OCI-LY3 (cell line): Measurements from ENCODE around the gene PHLDA1.
"Not testable (repeated sequence)": the region's sequence is repeated elsewhere in the genome, so short reads cannot be mapped to it uniquely, and the experiment has no call there.

Experiments used
- H2AFZ ChIP-seq: fragments of 200-600, 300-600 bp; shearing (Covaris generic); 2 replicates; pipeline ENCODE4 v1.6.0; 2014; ENCODE audit warnings: antibody characterized with exemption, low read depth, low read length
- H3K27ac ChIP-seq: fragments of 200-600, 300-600 bp; sonication (generic); 2 replicates; pipeline ENCODE4 v1.5.1; 2014; ENCODE audit warnings: mild to moderate bottlenecking, low read length, moderate library complexity, mixed read lengths
- H3K27me3 ChIP-seq: fragments of 200-600, 300-600 bp; sonication (generic); 2 replicates; pipeline ENCODE4 v1.6.1; 2014; ENCODE audit warnings: low read depth, low read length, mixed read lengths
- H3K36me3 ChIP-seq: fragments of 200-600, 300-600 bp; sonication (generic); replicated peaks from 2 replicates; pipeline ENCODE3; 2014; ENCODE audit warnings: low read depth, low read length, mixed read lengths
- H3K4me1 ChIP-seq: fragments of 300-600, 200-600 bp; sonication (generic); 2 replicates; pipeline ENCODE4 v1.6.1; 2014; ENCODE audit warnings: low read length, mixed read lengths
- H3K4me2 ChIP-seq: fragments of 200-600, 300-600 bp; sonication (generic); 2 replicates; pipeline ENCODE4 v1.6.1; 2014; ENCODE audit warnings: low read length, mixed read lengths
- H3K4me3 ChIP-seq: fragments of 300-600, 200-600 bp; sonication (generic); 2 replicates; pipeline ENCODE4 v1.5.1; 2014; ENCODE audit warnings: antibody characterized with exemption, mild to moderate bottlenecking, low read length, moderate library complexity
- H3K79me2 ChIP-seq: fragments of 300-600, 200-600 bp; shearing (Covaris generic); 2 replicates; pipeline ENCODE4 v1.6.1; 2014; ENCODE audit warnings: mild to moderate bottlenecking, low read length, mixed read lengths
- H3K9ac ChIP-seq: fragments of 300-600, 200-600 bp; shearing (Covaris generic); 2 replicates; pipeline ENCODE4 v1.6.0; 2014; ENCODE audit warnings: mild to moderate bottlenecking, low read length, moderate library complexity
- H3K9me3 ChIP-seq: fragments of 200-600, 300-600 bp; shearing (Covaris generic); 2 replicates; pipeline ENCODE4 v1.6.1; 2014; ENCODE audit warnings: low read length, mixed read lengths; ENCODE audit not compliant: insufficient read depth
- H4K20me1 ChIP-seq: fragments of 200-600, 300-600 bp; sonication (generic); 2 replicates; pipeline ENCODE4 v1.6.1; 2016; ENCODE audit warnings: low read length, mixed read lengths; ENCODE audit not compliant: insufficient read depth
- CTCF ChIP-seq: fragments of 200-600, 300-600 bp; sonication (generic); IDR thresholded peaks from 2 replicates; pipeline ENCODE4 v1.5.1; 2014; ENCODE audit warnings: antibody characterized with exemption, low read length, low read depth
- EZH2phosphoT487 ChIP-seq: fragments of 200-600 bp; shearing (Covaris generic); IDR thresholded peaks from 2 replicates; pipeline ENCODE4 v1.6.1; 2018; ENCODE audit warnings: antibody characterized with exemption, mixed run types, low read depth

PHLDA1 gene

GRCh38 chr12:75995691-75996090 lies 35.9 kb downstream of the PHLDA1 start:
- Histone ChIP-seq H4K20me1 (no peaks in the 10 kb centered on the region), H3K36me3 (no peaks in the 10 kb centered on the region), H3K27ac (no peak overlapping the region), H3K4me3 (no peak overlapping the region), H3K4me1 (no peaks in the 10 kb centered on the region), H3K4me2 (no peak overlapping the region), H3K79me2 (no peaks in the 10 kb centered on the region), H3K9ac (no peak overlapping the region), H2AFZ (no peak overlapping the region), H3K9me3 (no peaks in the 10 kb centered on the region), H3K27me3 (no peaks in the 10 kb centered on the region)
- TF ChIP-seq EZH2phosphoT487 (no peak), CTCF (no peak)

GRCh38 chr12:75994069-75994740 lies 37.4 kb downstream of the PHLDA1 start:
- no peaks in the 10 kb centered on the region for H4K20me1 ChIP-seq
- H3K9me3 ChIP-seq = no peaks in the 10 kb centered on the region
- no peaks in the 10 kb centered on the region for H3K4me1 ChIP-seq
- H3K27me3 ChIP-seq = no peaks in the 10 kb centered on the region
- no peaks in the 10 kb centered on the region for H3K79me2 ChIP-seq
- H3K36me3 ChIP-seq = no peaks in the 10 kb centered on the region
- H3K9ac ChIP-seq = no peak overlapping the region
- H2AFZ ChIP-seq = no peak overlapping the region
- no peak for TF ChIP-seq CTCF
- no peak for TF ChIP-seq EZH2phosphoT487
- no peak overlapping the region for H3K27ac ChIP-seq
- H3K4me3 ChIP-seq = no peak overlapping the region
- H3K4me2 ChIP-seq = no peak overlapping the region

- TF ChIP-seq CTCF = no peak
- no peak for TF ChIP-seq EZH2phosphoT487
- H3K79me2 ChIP-seq = no peaks in the 10 kb centered on the region
- H4K20me1 ChIP-seq = no peaks in the 10 kb centered on the region
These were observed 39.8 kb downstream of the PHLDA1 start for GRCh38 chr12:75991753-75992152.

GRCh38 chr12:75990189-75990912 lies 41.2 kb downstream of the PHLDA1 start:
- TF ChIP-seq EZH2phosphoT487 (no peak), CTCF (no peak)
- Histone ChIP-seq H2AFZ (no peak overlapping the region), H4K20me1 (no peaks in the 10 kb centered on the region)

More at GRCh38 chr12:75991753-75992152, 39.8 kb downstream of the PHLDA1 start:
- H3K9ac ChIP-seq = no peak overlapping the region
- no peaks in the 10 kb centered on the region for H3K36me3 ChIP-seq
- H3K4me3 ChIP-seq = no peak overlapping the region
- no peak overlapping the region for H3K4me2 ChIP-seq
- no peak overlapping the region for H3K27ac ChIP-seq
- H3K9me3 ChIP-seq = no peaks in the 10 kb centered on the region
- H2AFZ ChIP-seq = no peak overlapping the region
- peaks cover 2% of the 10 kb centered on the region for H3K4me1 ChIP-seq
- H3K27me3 ChIP-seq = no peaks in the 10 kb centered on the region

GRCh38 chr12:75987709-75988108 lies 43.9 kb downstream of the PHLDA1 start:
- H3K27ac ChIP-seq, H3K79me2 ChIP-seq, H3K36me3 ChIP-seq, H3K4me3 ChIP-seq, H3K9me3 ChIP-seq, H3K9ac ChIP-seq, H3K4me2 ChIP-seq, H2AFZ ChIP-seq, H4K20me1 ChIP-seq: not testable (repeated sequence)
- peaks cover 13% of the 10 kb centered on the region for H3K27me3 ChIP-seq
- H3K4me1 ChIP-seq = peaks cover 23% of the 10 kb centered on the region

More at GRCh38 chr12:75990189-75990912, 41.2 kb downstream of the PHLDA1 start:
- Histone ChIP-seq H3K4me1 (peaks cover 16% of the 10 kb centered on the region), H3K4me2 (no peak overlapping the region), H3K4me3 (no peak overlapping the region), H3K9me3 (no peaks in the 10 kb centered on the region), H3K9ac (no peak overlapping the region), H3K27me3 (no peaks in the 10 kb centered on the region), H3K27ac (no peak overlapping the region), H3K79me2 (no peaks in the 10 kb centered on the region), H3K36me3 (no peaks in the 10 kb centered on the region)
